ENCODE data around the gene HSPA12B. TPM values are rescaled to one million over a fixed set of nuclear protein-coding genes. Genes with fewer than 3 reads are reported as not detected.
A peak's percentile ranks its signal among the peaks of the same experiment; 100 is the strongest.

Gene HSPA12B
- total and polyA plus RNA-seq, 11 donors = 10.4 to 35.7 (median 14.3) TPM

DNA sequence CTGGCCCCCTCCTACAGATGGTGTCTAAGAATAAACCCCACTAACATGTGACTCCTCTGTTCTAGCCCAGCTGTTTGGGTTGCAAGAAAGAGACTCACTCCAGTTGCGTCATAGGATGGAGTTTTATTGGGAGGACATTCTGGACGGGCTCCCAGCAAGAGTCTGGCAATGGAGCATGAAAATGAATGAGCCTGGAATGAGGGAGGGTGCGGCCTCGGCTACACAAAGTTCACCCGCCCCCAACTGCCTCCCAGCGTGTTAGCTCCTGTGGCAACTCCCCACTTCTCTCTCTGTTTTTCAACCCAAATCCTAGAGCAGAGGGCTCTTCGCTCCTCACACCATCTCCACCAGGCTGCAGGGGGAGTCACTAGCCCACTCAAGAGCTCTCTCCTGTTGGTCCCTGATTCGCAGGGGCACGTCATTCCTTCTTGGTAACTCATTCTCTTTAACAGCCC, 45.6 kb upstream of the HSPA12B start:
- DNase-seq (peak; percentile 78 to 89 (median 85)), ATAC-seq (peak; percentile 85 to 92 (median 90))
- Histone ChIP-seq H3K27ac (peak overlapping the region in 9 of 12 donors; percentile 28 to 84 (median 59)), H3K4me3 (no peak overlapping the region), H3K27me3 (peaks cover 0 to 12% (median 6%) of the 10 kb centered on the region in 9 donors), H3K36me3 (peaks cover 0 to 14% (median 0%) of the 10 kb centered on the region in 9 donors), H3K9me3 (no peaks in the 10 kb centered on the region), H3K4me1 (peaks cover 0 to 21% (median 15%) of the 10 kb centered on the region in 12 donors)
- WGBS, 4 donors = 20 to 35% (median 25%) methylated on average over 9 of the region's 9 CpGs
- intact Hi-C loops (cut with DNase I) = no loop called here
- TF ChIP-seq, protein P1, sequence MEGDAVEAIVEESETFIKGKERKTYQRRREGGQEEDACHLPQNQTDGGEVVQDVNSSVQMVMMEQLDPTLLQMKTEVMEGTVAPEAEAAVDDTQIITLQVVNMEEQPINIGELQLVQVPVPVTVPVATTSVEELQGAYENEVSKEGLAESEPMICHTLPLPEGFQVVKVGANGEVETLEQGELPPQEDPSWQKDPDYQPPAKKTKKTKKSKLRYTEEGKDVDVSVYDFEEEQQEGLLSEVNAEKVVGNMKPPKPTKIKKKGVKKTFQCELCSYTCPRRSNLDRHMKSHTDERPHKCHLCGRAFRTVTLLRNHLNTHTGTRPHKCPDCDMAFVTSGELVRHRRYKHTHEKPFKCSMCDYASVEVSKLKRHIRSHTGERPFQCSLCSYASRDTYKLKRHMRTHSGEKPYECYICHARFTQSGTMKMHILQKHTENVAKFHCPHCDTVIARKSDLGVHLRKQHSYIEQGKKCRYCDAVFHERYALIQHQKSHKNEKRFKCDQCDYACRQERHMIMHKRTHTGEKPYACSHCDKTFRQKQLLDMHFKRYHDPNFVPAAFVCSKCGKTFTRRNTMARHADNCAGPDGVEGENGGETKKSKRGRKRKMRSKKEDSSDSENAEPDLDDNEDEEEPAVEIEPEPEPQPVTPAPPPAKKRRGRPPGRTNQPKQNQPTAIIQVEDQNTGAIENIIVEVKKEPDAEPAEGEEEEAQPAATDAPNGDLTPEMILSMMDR (IDR thresholded peaks at IDR 0.05) = peak in 2 of 12 donors; percentile 7 to 19
- no peak for TF ChIP-seq POLR2A (IDR thresholded peaks at IDR 0.05)

DNA sequence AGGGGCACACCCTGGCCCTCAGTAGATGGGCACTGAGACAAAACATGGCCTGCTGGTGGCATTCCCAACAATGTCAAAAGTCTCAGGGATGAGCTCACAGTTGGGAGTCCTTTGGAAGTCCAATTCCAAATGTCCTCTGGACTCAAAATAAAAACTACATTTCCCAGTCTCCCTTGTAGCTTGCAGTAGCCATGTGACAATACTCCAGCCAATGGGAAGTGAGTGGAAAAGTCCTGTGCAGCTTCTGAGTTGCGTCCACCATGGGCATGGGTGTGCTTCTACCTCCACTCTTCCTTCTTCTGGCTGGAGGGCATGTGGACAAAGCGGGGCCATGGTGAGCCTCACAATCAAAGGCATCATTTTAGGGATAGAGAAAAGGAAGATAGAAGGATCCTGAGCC, 44.8 kb upstream of the HSPA12B start:
- no peaks in the 10 kb centered on the region for H3K9me3 ChIP-seq
- intact Hi-C loops (cut with DNase I) = no loop called here
- no peak for TF ChIP-seq POLR2A (IDR thresholded peaks at IDR 0.05)
- TF ChIP-seq, protein P1 (IDR thresholded peaks at IDR 0.05) = no peak
- H3K27me3 ChIP-seq = peaks cover 0 to 6% (median 0%) of the 10 kb centered on the region in 9 donors
- peak; percentile 56 to 80 (median 74) for ATAC-seq
- 59 to 72% (median 64%) methylated on average over 2 of the region's 2 CpGs for WGBS, 4 donors
- peaks cover 0 to 19% (median 0%) of the 10 kb centered on the region in 9 donors for H3K36me3 ChIP-seq
- DNase-seq = peak in 1 of 5 donors; percentile 17
- H3K4me3 ChIP-seq = no peak overlapping the region
- peak overlapping the region in 8 of 12 donors; percentile 13 to 84 (median 56) for H3K27ac ChIP-seq
- peaks cover 0 to 15% (median 12%) of the 10 kb centered on the region in 12 donors for H3K4me1 ChIP-seq

DNA sequence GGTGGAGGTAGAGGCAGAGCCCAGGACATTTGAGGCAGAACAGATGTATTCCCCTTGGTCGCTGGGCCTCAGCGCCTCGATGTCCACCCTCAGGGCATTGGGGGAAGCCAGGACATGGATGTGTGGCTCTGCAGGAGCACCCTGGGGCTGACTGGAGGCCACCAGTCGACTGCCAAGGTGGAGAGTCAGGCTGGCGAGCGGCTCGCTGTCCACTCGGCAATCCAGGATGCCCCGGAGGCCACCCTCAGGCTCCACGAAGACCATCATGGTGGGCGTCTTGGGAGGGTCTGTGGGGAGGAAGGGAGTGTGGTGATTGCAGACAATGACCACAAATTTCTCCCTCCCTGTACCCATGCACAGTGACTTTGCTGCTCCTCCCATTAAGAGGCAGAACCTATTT, 42.5 kb upstream of the HSPA12B start:
- 88 to 100% (median 92%) methylated on average over 4 to 11 of the region's 11 CpGs for WGBS, 4 donors

DNA sequence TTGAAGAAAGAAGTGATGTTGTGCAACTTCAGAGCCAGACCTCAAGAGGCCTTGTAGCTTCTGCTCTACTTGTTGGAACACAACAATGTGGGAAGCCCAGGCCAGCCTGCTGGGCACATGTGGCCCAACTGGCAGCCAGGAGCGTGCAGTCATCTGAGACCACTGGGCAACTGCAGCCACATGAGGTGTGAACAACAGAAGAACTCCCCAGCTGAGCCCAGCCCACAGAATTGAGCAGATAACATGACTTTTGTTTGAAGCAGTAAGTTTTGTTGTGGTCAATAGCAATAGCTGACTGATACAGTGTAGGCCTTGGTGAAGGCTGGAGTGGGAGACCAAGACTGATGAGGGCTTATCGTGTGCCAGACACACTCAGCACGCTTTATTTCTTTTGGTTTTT, 42.1 kb upstream of the HSPA12B start:
- Histone ChIP-seq H3K36me3 (peaks cover 0 to 31% (median 0%) of the 10 kb centered on the region in 9 donors), H3K9me3 (no peaks in the 10 kb centered on the region), H3K27ac (no peak overlapping the region), H3K27me3 (no peaks in the 10 kb centered on the region), H3K4me3 (no peak overlapping the region), H3K4me1 (peaks cover 0 to 15% (median 12%) of the 10 kb centered on the region in 12 donors)
- TF ChIP-seq, protein P1 (IDR thresholded peaks at IDR 0.05) = no peak
- TF ChIP-seq POLR2A (IDR thresholded peaks at IDR 0.05) = no peak
- ATAC-seq (no peak), DNase-seq (peak in 1 of 5 donors; percentile 47)
- intact Hi-C loops (cut with DNase I) = no loop called here
- 96 to 100% (median 96%) methylated on average over 3 of the region's 3 CpGs for WGBS, 4 donors

More for the DNA sequence above, 42.5 kb upstream of the HSPA12B start:
- H3K4me3 ChIP-seq = no peak overlapping the region
- intact Hi-C loops (cut with DNase I) = no loop called here
- H3K27ac ChIP-seq = no peak overlapping the region
- TF ChIP-seq, protein P1 (IDR thresholded peaks at IDR 0.05) = no peak
- no peak for TF ChIP-seq POLR2A (IDR thresholded peaks at IDR 0.05)
- peak in 1 of 5 donors; percentile 47 for DNase-seq
- H3K4me1 ChIP-seq = peaks cover 0 to 15% (median 12%) of the 10 kb centered on the region in 12 donors
- no peaks in the 10 kb centered on the region for H3K9me3 ChIP-seq
- H3K27me3 ChIP-seq = no peaks in the 10 kb centered on the region
- no peak for ATAC-seq
- H3K36me3 ChIP-seq = peaks cover 0 to 29% (median 0%) of the 10 kb centered on the region in 9 donors

Measured in heart left ventricle (tissue), 16 donors.